Heart left ventricle (tissue), 13 donors: ENCODE results near the gene MRC2.
"Not testable (repeated sequence)": the region's sequence is repeated elsewhere in the genome, so short reads cannot be mapped to it uniquely, and the experiment has no call there.

Experiments used
- CTCF ChIP-seq, 12 donors: fragments of 200-600 bp; sonication (generic) in 4 of 12; IDR thresholded peaks; one replicate each; pipeline versions ENCODE4 v1.5.0 to v1.8.0; 2018 to 2022; ENCODE audit warnings: antibody characterized with exemption in 12 of 12, mild to moderate bottlenecking in 5 of 12
- POLR2A ChIP-seq, 2 donors: fragments of 450-650 bp; IDR thresholded peaks; one replicate each; pipeline ENCODE4 v1.6.1; 2017; ENCODE audit warnings: antibody characterized with exemption in 2 of 2, mild to moderate bottlenecking in 2 of 2, moderate library complexity in 2 of 2
- donor health status: ischemic (EF 13 %, LVEDD 7.1; RV severe dilation, severe dysfunction).
- donor health status: DM: no; HTN: yes; CAD: no.
- donor health status: DM: no; HTN: no; CAD: no.
- donor health status: ischemic (EF 25% LVEDD 6.9; RV normal size, moderate dysfunction).
- donor health status: ischemic (EF 25% LVEDD 5.7; RV mildly dilated, moderate dysfunction).
- donor health status: ischemic (EF 35%, LVEDD 5.7; RV mildly dilated, moderate dysfunction).
- donor health status: nonischemic (EF 11% LVEDD 7.7; RV severe dilation, severe dysfunction).
- donor health status: DM: yes; HTN: yes; CAD: no.
- donor health status: PGD.
- donor health status: ischemic (EF 29% LVEDD 5.4; RV normal size, mild dysfunction).
- donor health status: nonischemic (EF 23%, LVEDD 6.1; RV moderate dilation, normal function).

- not testable (repeated sequence) for TF ChIP-seq CTCF, POLR2A (IDR thresholded peaks at IDR 0.05)
Measured at GRCh38 chr17:62698459-62698858, 71.0 kb downstream of the MRC2 start.
